Measurements from ENCODE around the gene ZDHHC5. TPM values are rescaled to one million over a fixed set of nuclear protein-coding genes. Genes with fewer than 3 reads are reported as not detected.

Gene ZDHHC5
- total RNA-seq, 1 experiment from 2014 or later, result 65.2 TPM

DNA sequence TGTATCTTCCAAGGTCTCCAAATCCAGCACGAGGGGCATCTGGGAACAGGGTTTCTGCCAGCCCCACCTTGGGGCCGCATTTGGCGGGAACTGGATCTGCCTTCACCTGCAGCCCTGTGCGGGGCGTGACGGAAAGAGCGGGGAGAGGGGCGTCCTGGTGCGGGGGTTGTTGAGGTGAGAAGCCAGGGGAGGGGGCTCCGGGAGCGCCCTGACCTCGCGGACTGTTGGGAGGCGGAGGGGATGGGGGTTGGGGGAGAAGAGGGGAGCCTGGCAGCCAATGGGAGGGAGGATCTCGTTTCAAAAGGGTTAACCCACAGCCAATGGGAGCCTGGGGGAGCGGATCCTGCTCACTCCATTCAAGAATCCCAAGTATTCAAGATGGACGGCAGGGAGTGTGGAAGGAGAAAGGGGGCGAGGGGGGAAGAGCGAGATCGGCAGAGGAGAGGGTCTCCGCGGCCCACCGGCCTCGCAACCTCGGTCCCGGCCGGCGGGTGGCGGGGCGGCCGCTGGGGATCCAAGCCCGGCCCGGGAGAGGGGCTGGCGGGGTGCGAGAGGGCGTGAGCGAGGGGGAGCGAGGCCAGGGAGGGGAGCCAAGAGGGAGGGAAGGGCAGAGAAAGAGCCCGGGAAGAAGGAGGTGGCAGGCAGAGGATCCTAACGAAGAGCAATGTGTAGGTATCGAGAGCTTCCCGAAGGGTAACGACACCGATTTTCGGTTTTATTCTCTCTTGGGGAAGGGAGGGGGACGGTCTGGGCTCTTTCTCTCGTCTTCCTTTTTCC, 29.7 kb upstream of the ZDHHC5 start:
- peak; percentile 95 for DNase-seq
- Histone ChIP-seq H3K27ac (ENCODE audit: insufficient read length, low read depth, low read length) (peak overlapping the region; percentile 85), H2BK20ac (ENCODE audit: low read depth, low read length, poor library complexity, severe bottlenecking) (no peak overlapping the region), H4K20me1 (ENCODE audit: control insufficient read depth, insufficient read depth, insufficient read length) (peaks cover 2% of the 10 kb centered on the region), H2BK5ac (ENCODE audit: insufficient read length, low read length) (peak overlapping the region; percentile 99), H3T11ph (ENCODE audit: low read length) (peak overlapping the region; percentile 62), H4K5ac (ENCODE audit: insufficient read length, low read depth, low read length) (peak overlapping the region; percentile 98), H4K8ac (replicated peaks; ENCODE audit: insufficient read length, low read depth, low read length) (no peak overlapping the region), H3K79me2 (ENCODE audit: insufficient read depth, low read length) (peaks cover 7% of the 10 kb centered on the region; the same call in 1 of the 2 replicates), H3K4me2 (ENCODE audit: insufficient read depth, insufficient read length, low read length) (peak overlapping the region; percentile 59), H3K18ac (ENCODE audit: insufficient read length, low read depth, low read length) (peak overlapping the region; percentile 100), H3K9me3 (ENCODE audit: control insufficient read depth, low read depth, low read length) (no peaks in the 10 kb centered on the region), H3K23ac (ENCODE audit: insufficient read length, low read depth, low read length) (no peak overlapping the region), H2BK15ac (ENCODE audit: low read depth, low read length) (no peak overlapping the region; the same call in 1 of the 2 replicates), H3K9ac (ENCODE audit: extremely low read depth, insufficient read length, low read length) (peak overlapping the region; percentile 99), H2BK120ac (ENCODE audit: low read depth, low read length, poor library complexity, severe bottlenecking) (peak overlapping the region; percentile 96), H3K14ac (ENCODE audit: insufficient read depth, low read length) (peak overlapping the region; percentile 99), H3K56ac (ENCODE audit: insufficient read length, low read depth, low read length) (peak overlapping the region; percentile 54), H3K27me3 (ENCODE audit: insufficient read depth, low read length) (no peaks in the 10 kb centered on the region), H4K91ac (ENCODE audit: insufficient read length, low read depth, low read length) (peak overlapping the region; percentile 99), H3K4ac (ENCODE audit: low read depth, low read length) (peak overlapping the region; percentile 95; the same call in 1 of the 2 replicates), H3K4me1 (ENCODE audit: insufficient read depth, low read length) (peaks cover 8% of the 10 kb centered on the region; the same call in 1 of the 2 replicates), H2BK12ac (ENCODE audit: insufficient read length, low read depth, low read length) (peak overlapping the region; percentile 91), H2AK5ac (ENCODE audit: insufficient read length, low read length) (peak overlapping the region; percentile 98), H2AFZ (ENCODE audit: low read length) (no peak overlapping the region), H3K23me2 (ENCODE audit: insufficient read length, low read depth, low read length, poor library complexity, severe bottlenecking) (peaks cover 11% of the 10 kb centered on the region), H3K79me1 (ENCODE audit: insufficient read depth, low read depth, low read length, poor library complexity, severe bottlenecking) (no peaks in the 10 kb centered on the region)
- H3K4me1 Mint-ChIP-seq, result peaks cover 41 to 52% of the 10 kb centered on the region in 2 experiments
- H3K9me3 Mint-ChIP-seq, result peaks cover 6 to 10% of the 10 kb centered on the region in 2 experiments; a peak in 4 of 5 replicates
- peak overlapping the region; percentile 98 to 100 (median 100) for H3K27ac Mint-ChIP-seq
- H3K27me3 Mint-ChIP-seq (ENCODE audit: low read depth), result peaks cover 9% of the 10 kb centered on the region
- H3K4me3 Mint-ChIP-seq, result peak overlapping the region; percentile 94 to 100
- TF ChIP-seq, protein P1, sequence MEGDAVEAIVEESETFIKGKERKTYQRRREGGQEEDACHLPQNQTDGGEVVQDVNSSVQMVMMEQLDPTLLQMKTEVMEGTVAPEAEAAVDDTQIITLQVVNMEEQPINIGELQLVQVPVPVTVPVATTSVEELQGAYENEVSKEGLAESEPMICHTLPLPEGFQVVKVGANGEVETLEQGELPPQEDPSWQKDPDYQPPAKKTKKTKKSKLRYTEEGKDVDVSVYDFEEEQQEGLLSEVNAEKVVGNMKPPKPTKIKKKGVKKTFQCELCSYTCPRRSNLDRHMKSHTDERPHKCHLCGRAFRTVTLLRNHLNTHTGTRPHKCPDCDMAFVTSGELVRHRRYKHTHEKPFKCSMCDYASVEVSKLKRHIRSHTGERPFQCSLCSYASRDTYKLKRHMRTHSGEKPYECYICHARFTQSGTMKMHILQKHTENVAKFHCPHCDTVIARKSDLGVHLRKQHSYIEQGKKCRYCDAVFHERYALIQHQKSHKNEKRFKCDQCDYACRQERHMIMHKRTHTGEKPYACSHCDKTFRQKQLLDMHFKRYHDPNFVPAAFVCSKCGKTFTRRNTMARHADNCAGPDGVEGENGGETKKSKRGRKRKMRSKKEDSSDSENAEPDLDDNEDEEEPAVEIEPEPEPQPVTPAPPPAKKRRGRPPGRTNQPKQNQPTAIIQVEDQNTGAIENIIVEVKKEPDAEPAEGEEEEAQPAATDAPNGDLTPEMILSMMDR (conservative IDR thresholded peaks at IDR 0.05), result no peak
- H3K36me3 Mint-ChIP-seq (ENCODE audit: insufficient read depth in 1 of 3, low read depth in 3 of 3), result peaks cover 31 to 44% (median 38%) of the 10 kb centered on the region in 3 experiments
- no CpG with 5 or more reads among the region's 47 CpGs for WGBS (ENCODE audit: extremely low coverage, insufficient read length, low lambda C conversion rate)

Data from H9 (cell line).